GM19467 (cell line): Measurements from ENCODE around the gene EVI5L.
"Not testable (repeated sequence)": the region's sequence is repeated elsewhere in the genome, so short reads cannot be mapped to it uniquely, and the experiment has no call there.

Source experiments
- ATAC-seq: cut with Tn5 transposase; IDR thresholded peaks from one replicate; pipeline ENCODE4 v1.9.1; 2021; ENCODE audit warnings: mild to moderate bottlenecking, moderate library complexity; ENCODE audit not compliant: unreplicated experiment

EVI5L gene

GRCh38 chr19:7871437-7872305 is 41.7 kb downstream of the EVI5L start:
- ATAC-seq: no peak

- ATAC-seq: no peak
These were observed 42.5 kb downstream of the EVI5L start for GRCh38 chr19:7872306-7873204.

- ATAC-seq: no peak
These were observed 43.5 kb downstream of the EVI5L start for GRCh38 chr19:7873304-7874075.

GRCh38 chr19:7874076-7874896 is 44.3 kb downstream of the EVI5L start, which contains the start of gene PRR36:
Gene PRR36 (minus strand): TSS chr19:7874390. CDS start chr19:7873689, 701 bp downstream.
- no peak for ATAC-seq

- ATAC-seq: no peak
These were observed 44.9 kb downstream of the EVI5L start for GRCh38 chr19:7874897-7875273.

- ATAC-seq: no peak
These were observed 47.3 kb downstream of the EVI5L start for GRCh38 chr19:7877249-7877836.

GRCh38 chr19:7879111-7879807 is 49.2 kb downstream of the EVI5L start:
- ATAC-seq: no peak

- ATAC-seq: no peak
These were observed 49.8 kb downstream of the EVI5L start for GRCh38 chr19:7879836-7880235.

- ATAC-seq: no peak
These were observed 51.9 kb downstream of the EVI5L start for GRCh38 chr19:7881910-7882309.

GRCh38 chr19:7883105-7883504 is 53.1 kb downstream of the EVI5L start:
- no peak for ATAC-seq

GRCh38 chr19:7883796-7884570 is 54.0 kb downstream of the EVI5L start:
- no peak for ATAC-seq

- no peak for ATAC-seq
These were observed 55.8 kb downstream of the EVI5L start for GRCh38 chr19:7885818-7886217.

- no peak for ATAC-seq
These were observed 57.6 kb downstream of the EVI5L start for GRCh38 chr19:7887408-7888144.

- ATAC-seq: no peak
These were observed 58.3 kb downstream of the EVI5L start, which contains the start of gene LRRC8E for GRCh38 chr19:7888145-7888825. Gene LRRC8E (plus strand): TSS chr19:7888510. CDS start chr19:7895604, 7,094 bp downstream.

GRCh38 chr19:7888826-7889217 is 58.8 kb downstream of the EVI5L start:
- no peak for ATAC-seq

GRCh38 chr19:7893362-7894101 is 63.5 kb downstream of the EVI5L start:
- not testable (repeated sequence) for ATAC-seq
